GM19099 (cell line): ENCODE results near the gene HIP1R.

Source experiments
- POLR2A ChIP-seq: IDR thresholded peaks from 3 replicates; pipeline ENCODE4 v1.6.1; 2011; ENCODE audit warnings: low read depth; ENCODE audit not compliant: insufficient read length; ENCODE audit errors: extremely low read depth

HIP1R gene

GRCh38 chr12:122884091-122884826 is 49.0 kb downstream of the HIP1R start:
- no peak for TF ChIP-seq POLR2A

- TF ChIP-seq POLR2A = no peak
Measured at GRCh38 chr12:122884860-122885259, 49.6 kb downstream of the HIP1R start.

GRCh38 chr12:122886161-122886560 is 50.9 kb downstream of the HIP1R start:
- no peak for TF ChIP-seq POLR2A

- TF ChIP-seq POLR2A = no peak
Measured at GRCh38 chr12:122886851-122887818, 51.9 kb downstream of the HIP1R start.

- TF ChIP-seq POLR2A = no peak
Measured at GRCh38 chr12:122887819-122888212, 52.6 kb downstream of the HIP1R start.

- TF ChIP-seq POLR2A = no peak
Measured at GRCh38 chr12:122888232-122888752, 53.0 kb downstream of the HIP1R start.

- TF ChIP-seq POLR2A = no peak
Measured at GRCh38 chr12:122889761-122890520, 54.7 kb downstream of the HIP1R start.

- no peak for TF ChIP-seq POLR2A
Measured at GRCh38 chr12:122891661-122892525, 56.6 kb downstream of the HIP1R start.

GRCh38 chr12:122893208-122894153 is 58.2 kb downstream of the HIP1R start:
- no peak for TF ChIP-seq POLR2A

- no peak for TF ChIP-seq POLR2A
Measured at GRCh38 chr12:122894193-122895121, 59.2 kb downstream of the HIP1R start.

GRCh38 chr12:122895320-122895703 is 60.1 kb downstream of the HIP1R start:
- no peak for TF ChIP-seq POLR2A

- peak; percentile 80 for TF ChIP-seq POLR2A
Measured at GRCh38 chr12:122895704-122896636, 60.7 kb downstream of the HIP1R start, which contains the start of gene VPS37B. TSS of gene VPS37B (minus strand) at chr12:122896124. CDS start at chr12:122896062, 62 bp downstream.
